CD4-positive, alpha-beta T cell treated with Interferon gamma for 1 hour (primary cell): Measurements from ENCODE around the gene GSTO2.

Experiments
- DNase-seq: peaks from one replicate; pipeline ENCODE4 v3.0.0-alpha.2; 2020

The GSTO2 gene

GRCh38 chr10:104327745-104328645, 59.0 kb downstream of the GSTO2 start:
- no peak for DNase-seq

GRCh38 chr10:104328646-104328895, 59.6 kb downstream of the GSTO2 start:
- no peak for DNase-seq

- peak; percentile 85 for DNase-seq
Observed at GRCh38 chr10:104328896-104329710, 60.1 kb downstream of the GSTO2 start.

- DNase-seq = no peak
Observed at GRCh38 chr10:104329735-104330134, 60.8 kb downstream of the GSTO2 start.

- DNase-seq = no peak
Observed at GRCh38 chr10:104330168-104331110, 61.5 kb downstream of the GSTO2 start.

GRCh38 chr10:104331208-104331838, 62.3 kb downstream of the GSTO2 start:
- DNase-seq = no peak

- no peak for DNase-seq
Observed at GRCh38 chr10:104332243-104333031, 63.5 kb downstream of the GSTO2 start.

- DNase-seq = peak; percentile 85
Observed at GRCh38 chr10:104333032-104333727, 64.2 kb downstream of the GSTO2 start.

GRCh38 chr10:104333728-104334373, 64.9 kb downstream of the GSTO2 start:
- no peak for DNase-seq

- no peak for DNase-seq
Observed at GRCh38 chr10:104334561-104334960, 65.6 kb downstream of the GSTO2 start.

GRCh38 chr10:104334965-104335650, 66.1 kb downstream of the GSTO2 start:
- no peak for DNase-seq

- no peak for DNase-seq
Observed at GRCh38 chr10:104336821-104337467, 68.0 kb downstream of the GSTO2 start.

GRCh38 chr10:104337521-104337984, 68.6 kb downstream of the GSTO2 start:
- peak; percentile 58 for DNase-seq

GRCh38 chr10:104337985-104338735, 69.2 kb downstream of the GSTO2 start, which contains the start of gene ITPRIP:
Gene ITPRIP (minus strand): TSS chr10:104338465. CDS start chr10:104316051, 22,414 bp downstream.
- peak; percentile 70 for DNase-seq

GRCh38 chr10:104339469-104340110, 70.6 kb downstream of the GSTO2 start:
- no peak for DNase-seq

GRCh38 chr10:104340111-104340526, 71.1 kb downstream of the GSTO2 start:
- no peak for DNase-seq

GRCh38 chr10:104340641-104341040, 71.7 kb downstream of the GSTO2 start:
- DNase-seq = no peak

GRCh38 chr10:104342941-104343411, 74.0 kb downstream of the GSTO2 start:
- DNase-seq = no peak
